ENCODE measurements around the gene MCM8. TPM values are rescaled to one million over a fixed set of nuclear protein-coding genes. Genes with fewer than 3 reads are reported as not detected.

Gene MCM8
- total RNA-seq, 4 donors from 2014 or later: 2.9 to 5.1 (median 3.4) TPM

DNA sequence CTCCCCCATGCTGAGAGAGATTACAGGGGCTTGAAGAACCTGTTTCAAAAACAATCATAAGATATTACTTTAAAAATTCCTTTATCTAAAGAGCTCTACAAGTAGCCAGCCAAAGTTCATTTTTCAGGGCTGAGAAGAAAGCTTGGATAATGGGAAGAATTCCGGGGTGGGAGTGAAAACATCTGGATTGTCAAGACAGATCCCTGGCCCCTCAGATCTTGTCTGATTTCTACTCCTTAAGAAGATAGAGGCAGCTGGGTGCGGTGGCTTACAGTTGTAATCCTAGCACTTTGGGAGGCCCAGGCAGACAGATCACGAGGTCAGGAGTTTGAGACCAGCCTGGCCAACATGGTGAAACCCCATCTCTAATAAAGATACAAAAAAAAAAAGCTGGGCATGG is 24.9 kb upstream of the MCM8 start:
- no peak overlapping the region for H3K27ac ChIP-seq
- 79 to 82% methylated on average over 3 of the region's 3 CpGs for WGBS, 2 donors
- H3K27me3 ChIP-seq: no peaks in the 10 kb centered on the region
- no peaks in the 10 kb centered on the region for H3K4me1 ChIP-seq
- no peaks in the 10 kb centered on the region for H3K9me3 ChIP-seq
- H3K36me3 ChIP-seq: no peaks in the 10 kb centered on the region
- DNase-seq (ENCODE audit: low spot score in 2 of 2): no peak
- TF ChIP-seq EP300 (IDR thresholded peaks at IDR 0.05) (no peak), POLR2A (IDR thresholded peaks at IDR 0.05) (no peak)
- TF ChIP-seq, protein P1, sequence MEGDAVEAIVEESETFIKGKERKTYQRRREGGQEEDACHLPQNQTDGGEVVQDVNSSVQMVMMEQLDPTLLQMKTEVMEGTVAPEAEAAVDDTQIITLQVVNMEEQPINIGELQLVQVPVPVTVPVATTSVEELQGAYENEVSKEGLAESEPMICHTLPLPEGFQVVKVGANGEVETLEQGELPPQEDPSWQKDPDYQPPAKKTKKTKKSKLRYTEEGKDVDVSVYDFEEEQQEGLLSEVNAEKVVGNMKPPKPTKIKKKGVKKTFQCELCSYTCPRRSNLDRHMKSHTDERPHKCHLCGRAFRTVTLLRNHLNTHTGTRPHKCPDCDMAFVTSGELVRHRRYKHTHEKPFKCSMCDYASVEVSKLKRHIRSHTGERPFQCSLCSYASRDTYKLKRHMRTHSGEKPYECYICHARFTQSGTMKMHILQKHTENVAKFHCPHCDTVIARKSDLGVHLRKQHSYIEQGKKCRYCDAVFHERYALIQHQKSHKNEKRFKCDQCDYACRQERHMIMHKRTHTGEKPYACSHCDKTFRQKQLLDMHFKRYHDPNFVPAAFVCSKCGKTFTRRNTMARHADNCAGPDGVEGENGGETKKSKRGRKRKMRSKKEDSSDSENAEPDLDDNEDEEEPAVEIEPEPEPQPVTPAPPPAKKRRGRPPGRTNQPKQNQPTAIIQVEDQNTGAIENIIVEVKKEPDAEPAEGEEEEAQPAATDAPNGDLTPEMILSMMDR (IDR thresholded peaks at IDR 0.05): no peak
- H3K4me3 ChIP-seq: no peak overlapping the region

DNA sequence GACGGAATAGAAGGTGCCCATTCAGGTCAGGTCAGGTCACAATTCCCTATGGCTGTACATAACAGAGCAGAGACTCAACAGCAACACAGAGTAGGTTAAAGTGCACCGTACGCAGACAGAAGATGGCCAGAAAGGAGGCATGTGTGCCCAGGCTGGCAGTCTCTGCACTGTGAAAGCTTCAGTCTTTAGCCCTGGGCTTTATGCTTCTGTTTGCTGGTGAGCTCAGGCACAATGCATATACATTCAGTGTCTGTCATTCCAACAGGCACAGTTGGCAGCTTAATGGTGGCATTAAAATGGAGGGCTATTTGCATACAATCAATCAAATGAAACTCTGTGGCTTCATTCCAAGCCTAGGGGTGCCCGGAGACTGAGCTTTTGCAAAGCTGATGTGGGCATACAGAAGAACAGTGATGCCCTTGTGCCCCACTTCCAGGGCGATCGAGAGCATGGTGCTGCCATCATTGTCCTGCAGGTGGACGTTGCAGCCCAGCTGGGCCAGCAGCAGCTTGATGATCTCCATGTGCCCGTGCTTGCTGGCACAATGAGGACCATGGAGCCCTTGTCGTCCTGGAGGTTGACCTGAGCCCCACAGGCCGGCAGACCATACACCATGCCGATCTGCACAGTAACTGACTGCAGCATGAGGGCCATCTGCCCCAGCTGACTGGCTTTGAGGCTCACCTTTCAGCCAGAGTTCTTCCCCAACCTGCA is 22.5 kb upstream of the MCM8 start:
- Histone ChIP-seq H3K27ac (no peak overlapping the region), H3K27me3 (no peaks in the 10 kb centered on the region), H3K36me3 (no peaks in the 10 kb centered on the region), H3K4me1 (no peaks in the 10 kb centered on the region), H3K4me3 (no peak overlapping the region), H3K9me3 (no peaks in the 10 kb centered on the region)
- DNase-seq (ENCODE audit: low spot score in 2 of 2): no peak
- WGBS, 2 donors: 83 to 84% methylated on average over 8 to 11 of the region's 11 CpGs
- TF ChIP-seq EP300 (IDR thresholded peaks at IDR 0.05) (no peak), POLR2A (IDR thresholded peaks at IDR 0.05) (no peak)
- TF ChIP-seq, protein P1 (IDR thresholded peaks at IDR 0.05): no peak

DNA sequence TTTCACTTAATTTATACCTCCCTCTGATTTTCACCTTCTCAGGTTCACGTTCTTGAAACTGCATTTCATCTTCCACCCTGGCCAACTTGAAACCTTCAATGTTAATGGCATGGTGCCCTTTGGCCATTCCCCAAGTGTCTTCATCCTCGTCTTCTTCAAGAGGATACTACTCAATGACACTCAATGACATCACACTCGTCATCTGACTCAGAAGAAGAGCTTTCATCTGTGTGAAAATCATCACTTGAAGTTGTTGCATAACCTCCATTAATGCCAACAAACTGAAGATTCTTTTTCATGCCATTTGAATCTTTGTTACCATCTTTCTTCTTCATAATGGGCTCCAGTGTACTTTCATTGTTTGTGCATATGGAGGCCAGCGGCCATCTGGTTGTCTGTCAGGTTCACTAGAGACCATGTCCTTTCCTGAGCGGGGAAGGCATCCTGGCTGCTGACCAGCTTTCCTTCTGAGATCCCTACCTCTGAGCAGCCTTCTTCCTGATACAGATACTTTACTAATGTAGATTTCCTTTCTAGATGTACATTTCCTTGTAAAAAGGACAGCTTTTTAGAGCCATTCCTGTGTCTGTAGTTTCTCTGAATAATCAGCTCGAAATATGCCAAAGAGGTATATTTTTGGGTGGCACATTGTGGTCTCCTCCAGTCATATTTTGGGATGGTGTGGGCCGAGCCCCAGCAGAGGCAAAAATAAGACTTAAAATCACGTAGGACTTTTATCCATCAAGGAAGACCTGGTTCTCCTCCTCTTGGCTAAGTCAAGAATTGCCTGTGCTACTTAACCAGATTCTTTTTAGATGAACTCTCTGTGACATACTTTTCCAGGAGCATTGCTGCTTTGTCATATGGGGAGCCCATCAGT is 21.4 kb upstream of the MCM8 start:
- H3K4me1 ChIP-seq: no peaks in the 10 kb centered on the region
- TF ChIP-seq, protein P1 (IDR thresholded peaks at IDR 0.05): no peak
- TF ChIP-seq EP300 (IDR thresholded peaks at IDR 0.05) (no peak), POLR2A (IDR thresholded peaks at IDR 0.05) (no peak)
- no peaks in the 10 kb centered on the region for H3K9me3 ChIP-seq
- DNase-seq (ENCODE audit: low spot score in 2 of 2): no peak
- H3K36me3 ChIP-seq: no peaks in the 10 kb centered on the region
- 76 to 82% methylated on average over 8 of the region's 8 CpGs for WGBS, 2 donors
- no peaks in the 10 kb centered on the region for H3K27me3 ChIP-seq
- no peak overlapping the region for H3K27ac ChIP-seq
- no peak overlapping the region for H3K4me3 ChIP-seq

DNA sequence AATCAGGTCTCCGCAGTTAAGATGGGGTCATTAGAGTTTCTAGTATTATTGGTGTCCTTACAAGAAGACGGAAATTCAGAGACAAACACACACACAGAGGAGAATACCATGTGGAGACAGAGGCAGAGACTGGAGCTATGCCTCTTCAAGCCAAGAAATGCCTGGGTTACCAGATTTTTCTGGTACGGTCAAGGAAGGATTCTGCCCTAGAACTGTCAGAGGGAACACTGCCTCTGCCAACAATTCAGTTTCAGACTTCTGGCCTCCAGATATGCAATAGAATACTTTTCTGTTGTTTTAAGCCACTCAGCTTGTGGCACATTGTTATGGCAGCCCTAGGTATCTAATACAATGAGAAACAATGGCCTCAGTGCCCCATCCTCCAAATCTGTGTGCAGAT is 19.0 kb upstream of the MCM8 start:
- Histone ChIP-seq H3K27ac (no peak overlapping the region), H3K36me3 (no peaks in the 10 kb centered on the region), H3K27me3 (no peaks in the 10 kb centered on the region), H3K9me3 (no peaks in the 10 kb centered on the region), H3K4me3 (no peak overlapping the region), H3K4me1 (no peaks in the 10 kb centered on the region)
- TF ChIP-seq, protein P1 (IDR thresholded peaks at IDR 0.05): no peak
- TF ChIP-seq EP300 (IDR thresholded peaks at IDR 0.05) (no peak), POLR2A (IDR thresholded peaks at IDR 0.05) (no peak)
- DNase-seq (ENCODE audit: low spot score in 2 of 2): no peak
- WGBS, 2 donors: 84% methylated on average over 3 of the region's 3 CpGs

DNA sequence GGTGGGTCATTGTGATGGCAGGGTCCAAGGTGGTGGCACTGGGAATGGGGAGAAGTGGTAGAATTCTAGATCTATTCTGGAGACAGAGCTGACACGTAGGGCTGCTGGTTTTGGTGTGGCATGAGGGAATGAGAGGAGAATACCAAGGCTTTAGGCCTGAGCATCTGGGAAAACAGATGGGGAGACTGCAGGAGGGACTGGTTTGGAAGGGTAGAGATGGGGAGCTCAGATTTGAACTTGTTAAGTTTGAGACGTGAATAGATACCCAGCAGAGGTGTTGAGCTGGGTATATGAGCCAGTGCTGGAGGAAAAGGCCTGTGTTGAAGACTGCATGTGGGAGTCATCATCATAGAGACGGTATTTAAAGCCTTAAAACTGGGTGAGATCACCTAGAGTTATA is 17.7 kb upstream of the MCM8 start:
- H3K4me1 ChIP-seq: no peaks in the 10 kb centered on the region
- no peak for TF ChIP-seq EP300 (IDR thresholded peaks at IDR 0.05)
- TF ChIP-seq, protein P1 (IDR thresholded peaks at IDR 0.05): no peak
- no peak for TF ChIP-seq POLR2A (IDR thresholded peaks at IDR 0.05)

More for the DNA sequence above, 17.7 kb upstream of the MCM8 start:
- Histone ChIP-seq H3K27ac (no peak overlapping the region), H3K9me3 (no peaks in the 10 kb centered on the region), H3K27me3 (no peaks in the 10 kb centered on the region), H3K4me3 (no peak overlapping the region), H3K36me3 (peaks cover 0 to 7% (median 0%) of the 10 kb centered on the region in 3 donors)
- DNase-seq (ENCODE audit: low spot score in 2 of 2): no peak
- WGBS, 2 donors: 64 to 71% methylated on average over 3 of the region's 3 CpGs
